GM12873 (cell line): ENCODE results near the gene TECRL.

Experiments
- CTCF ChIP-seq: IDR thresholded peaks from 2 replicates; pipeline ENCODE4 v1.5.1; 2012; ENCODE audit warnings: low read depth, mild to moderate bottlenecking, moderate library complexity, low read length, control low read depth; ENCODE audit not compliant: insufficient read depth; ENCODE audit errors: missing control alignments

TECRL gene

GRCh38 chr4:64409300-64409699 is at the start of gene TECRL:
Gene TECRL, minus strand, starts transcription at chr4:64409450. Its CDS starts 99 bp downstream, at chr4:64409351.
- TF ChIP-seq CTCF = no peak

- TF ChIP-seq CTCF = no peak
These were observed 23.4 kb upstream of the TECRL start for GRCh38 chr4:64432674-64433073.

GRCh38 chr4:64430933-64431332 is 21.7 kb upstream of the TECRL start:
- TF ChIP-seq CTCF = no peak

- no peak for TF ChIP-seq CTCF
These were observed 8.7 kb upstream of the TECRL start for GRCh38 chr4:64417974-64418373.

- no peak for TF ChIP-seq CTCF
These were observed 2.2 kb downstream of the TECRL start for GRCh38 chr4:64407000-64407399.

GRCh38 chr4:64405761-64406160 is 3.5 kb downstream of the TECRL start:
- no peak for TF ChIP-seq CTCF

- no peak for TF ChIP-seq CTCF
These were observed 6.6 kb downstream of the TECRL start for GRCh38 chr4:64402684-64403083.
